K562 (cell line): Measurements from ENCODE around the gene HYAL3.

Experiments
- BHLHE40 ChIP-seq: IDR thresholded peaks from 2 replicates; pipeline ENCODE4 v1.6.1; 2011; ENCODE audit warnings: low read length, improper control_type of control experiment
- POLR2A ChIP-seq: fragments of 450-650 bp; conservative IDR thresholded peaks from 2 replicates; pipeline ENCODE4 v1.6.1; 2016
- SIN3A ChIP-seq, 2 experiments: fragments of 150-350 bp in 1 of 2; IDR thresholded peaks; 2 replicates each; pipeline ENCODE4 v1.6.1; 2011 to 2016; ENCODE audit warnings: borderline replicate concordance in 2 of 2, low read depth in 2 of 2, low read length in 2 of 2, mild to moderate bottlenecking in 2 of 2, moderate library complexity in 2 of 2; ENCODE audit not compliant: control insufficient read depth in 1 of 2
- ZNF224 ChIP-seq: sonication (generic); formaldehyde crosslinking; IDR thresholded peaks from 2 replicates; pipeline ENCODE4 v1.8.0; 2022; ENCODE audit warnings: mild to moderate bottlenecking, missing genetic modification reagents
- TF ChIP-seq, protein P1 (sequence below): sonication (generic); formaldehyde crosslinking; IDR thresholded peaks from 2 replicates; pipeline ENCODE4 v1.8.0; 2022; ENCODE audit warnings: mild to moderate bottlenecking, low read depth, missing genetic modification reagents

GRCh38 chr3:50269460-50269859, 29.7 kb downstream of the HYAL3 start:
- TF ChIP-seq BHLHE40 (no peak), ZNF224 (CRISPR knock-in tag) (no peak), SIN3A (IDR thresholded peaks at IDR 0.05; ENCODE audit: borderline replicate concordance in 2 of 2, control insufficient read depth in 1 of 2, low read depth in 2 of 2, low read length in 2 of 2) (no peak), POLR2A (no peak)
- TF ChIP-seq, protein P1, sequence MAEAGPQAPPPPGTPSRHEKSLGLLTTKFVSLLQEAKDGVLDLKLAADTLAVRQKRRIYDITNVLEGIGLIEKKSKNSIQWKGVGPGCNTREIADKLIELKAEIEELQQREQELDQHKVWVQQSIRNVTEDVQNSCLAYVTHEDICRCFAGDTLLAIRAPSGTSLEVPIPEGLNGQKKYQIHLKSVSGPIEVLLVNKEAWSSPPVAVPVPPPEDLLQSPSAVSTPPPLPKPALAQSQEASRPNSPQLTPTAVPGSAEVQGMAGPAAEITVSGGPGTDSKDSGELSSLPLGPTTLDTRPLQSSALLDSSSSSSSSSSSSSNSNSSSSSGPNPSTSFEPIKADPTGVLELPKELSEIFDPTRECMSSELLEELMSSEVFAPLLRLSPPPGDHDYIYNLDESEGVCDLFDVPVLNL (CRISPR knock-in tag) = no peak
